Upper lobe of left lung (tissue), 4 donors: ENCODE data around the gene SPOCD1.

Experiments used
- EP300 ChIP-seq, 4 donors: sonication (generic); formaldehyde crosslinking; IDR thresholded peaks; one replicate each; pipeline ENCODE4 v1.5.1; 2017; ENCODE audit warnings: antibody characterized with exemption in 4 of 4, control low read depth in 2 of 4
- POLR2A ChIP-seq, 4 donors: fragments of 450-650 bp; IDR thresholded peaks; one replicate each; pipeline ENCODE4 v1.5.1; 2016 to 2017; ENCODE audit warnings: antibody characterized with exemption in 4 of 4, mild to moderate bottlenecking in 2 of 4
- POLR2AphosphoS5 ChIP-seq, 2 donors: sonication (generic); formaldehyde crosslinking; IDR thresholded peaks; one replicate each; pipeline ENCODE4 v1.5.1; 2017; ENCODE audit warnings: antibody characterized with exemption in 2 of 2
- TF ChIP-seq, protein P1 (sequence below), 6 experiments: fragments of 450-650 bp in 4 of 6; fragments of 200-600 bp in 2 of 6; sonication (generic) in 2 of 6; IDR thresholded peaks; one replicate each; pipeline ENCODE4 v1.5.1; 2016 to 2019; ENCODE audit warnings: antibody characterized with exemption in 6 of 6

- TF ChIP-seq, protein P1, sequence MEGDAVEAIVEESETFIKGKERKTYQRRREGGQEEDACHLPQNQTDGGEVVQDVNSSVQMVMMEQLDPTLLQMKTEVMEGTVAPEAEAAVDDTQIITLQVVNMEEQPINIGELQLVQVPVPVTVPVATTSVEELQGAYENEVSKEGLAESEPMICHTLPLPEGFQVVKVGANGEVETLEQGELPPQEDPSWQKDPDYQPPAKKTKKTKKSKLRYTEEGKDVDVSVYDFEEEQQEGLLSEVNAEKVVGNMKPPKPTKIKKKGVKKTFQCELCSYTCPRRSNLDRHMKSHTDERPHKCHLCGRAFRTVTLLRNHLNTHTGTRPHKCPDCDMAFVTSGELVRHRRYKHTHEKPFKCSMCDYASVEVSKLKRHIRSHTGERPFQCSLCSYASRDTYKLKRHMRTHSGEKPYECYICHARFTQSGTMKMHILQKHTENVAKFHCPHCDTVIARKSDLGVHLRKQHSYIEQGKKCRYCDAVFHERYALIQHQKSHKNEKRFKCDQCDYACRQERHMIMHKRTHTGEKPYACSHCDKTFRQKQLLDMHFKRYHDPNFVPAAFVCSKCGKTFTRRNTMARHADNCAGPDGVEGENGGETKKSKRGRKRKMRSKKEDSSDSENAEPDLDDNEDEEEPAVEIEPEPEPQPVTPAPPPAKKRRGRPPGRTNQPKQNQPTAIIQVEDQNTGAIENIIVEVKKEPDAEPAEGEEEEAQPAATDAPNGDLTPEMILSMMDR (IDR thresholded peaks at IDR 0.05): no peak
- TF ChIP-seq POLR2AphosphoS5 (IDR thresholded peaks at IDR 0.05) (no peak), EP300 (IDR thresholded peaks at IDR 0.05) (no peak), POLR2A (IDR thresholded peaks at IDR 0.05) (no peak)
Observed at GRCh38 chr1:31782421-31783410, 33.1 kb downstream of the SPOCD1 start.
